Measurements from ENCODE around the gene GPR27. TPM values are rescaled to one million over a fixed set of nuclear protein-coding genes. Genes with fewer than 3 reads are reported as not detected.

Gene GPR27
- total RNA-seq, 2 donors from 2014 or later: 5.8 to 6.5 TPM

DNA sequence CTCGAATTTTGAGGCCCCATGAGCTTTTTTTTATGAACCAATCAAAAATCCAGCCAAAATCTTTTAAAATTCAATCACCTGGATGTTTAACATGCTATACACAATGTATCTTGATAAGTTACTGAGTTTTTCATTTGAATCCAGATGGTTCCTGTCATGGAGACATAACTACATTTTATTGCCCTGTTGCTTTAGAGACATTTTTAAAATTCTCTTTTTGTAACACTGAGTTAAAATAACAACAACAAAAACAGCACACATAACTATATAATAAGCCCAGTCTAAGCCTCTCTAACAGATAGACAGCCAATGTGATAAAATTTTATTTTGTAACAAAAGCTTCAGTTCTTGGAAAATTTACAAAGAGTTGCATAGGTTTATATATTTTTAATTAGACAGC lies 29.5 kb downstream of the GPR27 start:
- intact Hi-C loops (cut with DNase I): no loop called here
- no peak for DNase-seq (ENCODE audit: low spot score)

DNA sequence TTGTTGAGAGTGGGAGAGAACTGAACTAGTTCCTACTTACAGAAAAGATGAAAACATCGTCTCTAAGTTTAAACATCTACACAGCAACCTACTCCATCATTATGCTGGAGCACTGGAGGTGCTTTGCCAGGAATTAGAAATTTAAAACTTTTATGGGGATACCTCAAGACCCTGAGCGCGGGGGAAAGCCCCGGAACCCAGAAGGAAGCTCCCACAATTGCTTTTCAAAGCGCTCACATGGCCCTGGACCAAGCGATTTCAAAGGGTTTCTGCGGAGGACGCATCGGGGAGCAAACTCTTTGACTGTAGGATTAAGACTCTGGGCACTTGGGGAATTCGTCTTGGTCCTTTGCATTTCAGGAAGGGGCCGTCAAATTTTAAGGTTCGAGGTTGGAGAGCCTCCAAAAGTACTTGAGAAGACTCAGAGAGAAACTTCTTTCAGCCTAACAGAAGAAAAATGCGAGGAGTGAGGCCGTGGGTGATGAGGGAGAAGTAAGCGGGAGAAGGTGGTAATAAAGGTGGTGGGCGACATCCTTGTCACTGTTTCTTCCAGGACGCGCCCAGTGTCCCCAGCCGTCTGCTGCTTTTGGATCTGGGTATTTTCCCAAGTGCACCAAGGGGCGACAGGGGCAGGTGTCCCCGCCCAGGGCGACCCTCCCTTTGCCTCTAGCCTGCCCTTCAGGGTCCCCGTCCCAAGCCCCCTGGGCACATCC lies 30.7 kb downstream of the GPR27 start:
- DNase-seq (ENCODE audit: low spot score): no peak
- intact Hi-C loops (cut with DNase I): no loop called here

DNA sequence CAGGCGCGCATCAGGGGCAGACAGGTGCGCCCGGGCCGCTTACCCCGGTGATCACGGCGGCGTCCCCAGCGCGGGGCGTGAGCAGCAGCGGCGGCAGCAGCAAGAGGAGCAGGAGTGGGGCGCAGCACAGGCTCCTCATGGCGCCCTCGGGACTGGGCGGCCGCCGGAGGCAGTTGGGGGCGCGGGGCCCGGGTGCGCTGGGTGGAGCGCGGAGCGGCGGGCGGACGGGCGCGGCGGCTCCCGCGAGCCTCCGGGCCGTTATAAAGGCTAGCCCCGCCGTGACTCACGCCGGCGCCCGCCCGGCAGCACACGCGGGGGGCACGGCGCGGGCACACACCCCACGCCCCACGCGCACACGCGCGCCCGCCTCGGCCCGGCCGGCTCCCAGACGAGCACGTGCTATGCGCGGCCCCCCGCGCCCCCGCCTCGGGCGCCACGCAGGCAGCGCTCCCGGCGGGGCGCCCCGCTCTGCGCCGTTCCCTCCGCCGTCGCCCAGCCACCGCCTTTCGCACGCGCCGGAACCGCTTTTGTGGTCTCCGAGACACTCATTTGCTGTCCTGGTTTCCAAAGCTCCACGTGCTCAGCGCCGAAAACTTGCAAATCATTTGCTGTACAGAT lies 31.4 kb downstream of the GPR27 start, which contains the start of gene PROK2:
Gene PROK2 (minus strand): TSS at position 235 of the 618 bp plus-strand sequence. CDS start 96 bp downstream, at position 139.
- intact Hi-C loops (cut with DNase I): no loop called here
- no peak for DNase-seq (ENCODE audit: low spot score)

DNA sequence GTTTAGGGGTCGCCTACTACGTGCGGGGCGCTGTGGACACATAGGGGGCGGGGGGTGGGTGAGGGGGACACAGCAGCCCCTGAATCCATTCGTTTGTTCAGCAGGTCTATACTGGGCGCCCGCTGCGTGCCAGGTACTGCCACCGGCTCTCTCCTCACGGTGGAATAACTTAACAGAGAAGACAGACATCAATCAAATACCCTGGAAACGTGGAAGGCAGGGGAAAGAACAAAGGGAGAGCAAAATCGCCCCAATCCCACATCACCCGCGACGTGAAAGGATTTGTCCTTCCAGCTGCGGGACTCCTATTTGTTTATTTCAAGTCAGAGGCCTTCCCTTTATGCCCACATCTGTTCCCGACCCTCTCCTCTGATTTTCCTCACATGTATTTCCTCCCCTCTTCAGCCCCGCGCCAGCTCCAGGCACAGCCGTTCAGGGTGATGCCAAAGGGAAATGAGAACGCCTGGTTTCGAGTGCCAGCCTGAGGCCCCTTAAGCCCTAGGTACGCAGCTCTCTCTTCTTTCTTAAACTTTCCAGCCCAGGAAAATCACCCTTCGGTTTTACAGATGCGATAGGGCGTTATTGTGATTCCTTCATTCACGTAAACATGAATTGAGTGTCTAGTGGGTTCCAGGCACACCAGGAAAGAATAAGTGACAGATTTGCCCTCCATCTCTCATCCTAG lies 32.0 kb downstream of the GPR27 start:
- intact Hi-C loops (cut with DNase I): no loop called here
- no peak for DNase-seq (ENCODE audit: low spot score)

GRCh38 chr3:71786217-71786549 lies 32.5 kb downstream of the GPR27 start:
- DNase-seq (ENCODE audit: low spot score): no peak
- intact Hi-C loops (cut with DNase I): no loop called here

DNA sequence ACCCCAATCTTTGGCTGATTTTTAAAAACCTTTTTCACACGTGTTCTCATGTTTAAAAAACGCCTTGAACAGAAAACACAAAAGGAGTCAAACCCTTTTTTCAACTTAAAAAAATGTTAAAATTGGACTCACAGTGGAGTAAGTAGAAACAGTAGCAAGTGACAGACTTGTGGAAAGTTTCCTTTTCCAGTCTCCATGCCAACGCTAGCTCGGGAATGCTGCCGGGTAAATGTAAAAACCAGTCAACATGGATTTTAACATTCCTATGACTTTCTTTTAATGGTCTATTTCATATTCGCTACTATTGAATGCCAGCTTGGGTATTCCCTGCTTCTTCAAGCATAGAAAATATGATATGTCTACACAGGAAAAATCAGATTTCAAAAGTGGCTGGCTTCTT lies 32.9 kb downstream of the GPR27 start:
- intact Hi-C loops (cut with DNase I): no loop called here
- no peak for DNase-seq (ENCODE audit: low spot score)

- intact Hi-C loops (cut with DNase I): no loop called here
- no peak for DNase-seq (ENCODE audit: low spot score)
Observed at GRCh38 chr3:71787851-71788405, 34.3 kb downstream of the GPR27 start.

DNA sequence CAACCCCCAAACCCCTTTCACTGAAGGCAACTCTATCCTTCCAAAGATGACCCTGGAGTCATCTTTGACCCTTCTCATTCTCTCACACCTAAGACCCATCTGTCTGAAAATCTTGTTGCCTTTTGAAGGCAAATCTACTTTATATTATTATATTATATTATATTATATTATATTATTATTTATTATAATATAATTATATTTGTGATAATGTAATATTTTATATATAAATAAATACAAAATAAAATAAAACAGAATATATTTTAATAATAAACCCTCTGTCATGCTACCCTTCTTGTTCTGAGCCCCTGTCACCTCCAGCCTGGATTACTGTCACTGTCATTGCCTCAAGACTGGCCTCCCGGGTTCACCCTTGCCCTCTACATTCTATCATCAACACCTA lies 36.3 kb downstream of the GPR27 start:
- intact Hi-C loops (cut with DNase I): no loop called here
- no peak for DNase-seq (ENCODE audit: low spot score)

- DNase-seq (ENCODE audit: low spot score): no peak
Observed at GRCh38 chr3:71791634-71792033, 38.0 kb downstream of the GPR27 start.

GRCh38 chr3:71796290-71796689 lies 42.6 kb downstream of the GPR27 start:
- intact Hi-C loops (cut with DNase I): no loop called here
- no peak for DNase-seq (ENCODE audit: low spot score)

More at GRCh38 chr3:71791634-71792033, 38.0 kb downstream of the GPR27 start:
- intact Hi-C loops (cut with DNase I): no loop called here

- DNase-seq (ENCODE audit: low spot score): no peak
- intact Hi-C loops (cut with DNase I): no loop called here
Observed at GRCh38 chr3:71797455-71797854, 43.8 kb downstream of the GPR27 start.

DNA sequence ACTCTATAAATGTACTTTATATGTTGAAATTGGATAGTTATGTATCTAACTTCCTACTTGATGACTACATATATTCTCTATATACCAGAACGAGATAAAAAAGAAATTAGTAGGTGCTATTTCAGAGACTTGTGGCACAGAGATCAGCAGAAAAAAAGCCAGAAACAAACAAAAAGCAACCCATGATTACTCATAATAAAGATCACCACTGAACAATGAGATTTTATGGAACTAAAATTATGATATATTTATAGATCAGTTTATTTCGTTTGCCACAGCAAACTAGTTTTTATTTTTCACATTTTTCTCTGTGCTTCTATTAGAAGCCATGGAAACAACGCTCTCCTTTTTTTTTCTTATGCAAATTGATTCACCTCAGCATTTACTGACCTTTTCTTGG lies 46.4 kb downstream of the GPR27 start:
- no peak for DNase-seq (ENCODE audit: low spot score)
- intact Hi-C loops (cut with DNase I): no loop called here

GRCh38 chr3:71801986-71802385 lies 48.3 kb downstream of the GPR27 start:
- intact Hi-C loops (cut with DNase I): no loop called here

DNA sequence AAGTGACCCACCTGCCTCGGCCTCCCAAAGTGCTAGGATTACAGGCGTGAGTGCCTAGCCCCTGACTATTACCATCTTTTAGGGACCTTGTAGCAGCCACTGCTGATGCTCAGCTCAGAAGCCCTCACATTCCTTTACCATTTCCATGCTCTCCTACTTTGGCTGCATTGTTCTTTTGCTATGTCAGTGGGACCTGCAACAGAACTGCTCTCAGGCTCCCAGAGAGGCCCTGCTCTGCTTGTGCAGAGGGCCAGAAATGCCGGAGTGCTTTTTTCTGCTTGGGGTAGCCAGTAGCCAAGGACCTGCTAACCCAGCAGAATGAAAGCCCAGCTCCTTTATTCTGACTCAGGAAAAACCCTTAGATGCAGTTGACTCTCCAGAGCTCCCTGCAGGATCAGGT lies 49.6 kb downstream of the GPR27 start:
- intact Hi-C loops (cut with DNase I): no loop called here
- no peak for DNase-seq (ENCODE audit: low spot score)

More at GRCh38 chr3:71801986-71802385, 48.3 kb downstream of the GPR27 start:
- no peak for DNase-seq (ENCODE audit: low spot score)

- intact Hi-C loops (cut with DNase I): no loop called here
- DNase-seq (ENCODE audit: low spot score): no peak
Observed at GRCh38 chr3:71805199-71805598, 51.5 kb downstream of the GPR27 start.

- intact Hi-C loops (cut with DNase I): no loop called here
- no peak for DNase-seq (ENCODE audit: low spot score)
Observed at GRCh38 chr3:71805691-71806090, 52.0 kb downstream of the GPR27 start.
